SK-N-MC (cell line): ENCODE data around the gene YEATS2.

Experiments
- EZH2 ChIP-seq: fragments of 200-600 bp; sonication (generic); IDR thresholded peaks from one replicate; pipeline ENCODE4 v1.6.1; 2017; ENCODE audit warnings: antibody characterized with exemption
- FOXP2 ChIP-seq: optimal IDR thresholded peaks from 2 replicates; pipeline ENCODE3; 2011; ENCODE audit warnings: mild to moderate bottlenecking, moderate library complexity; ENCODE audit not compliant: insufficient read depth; ENCODE audit errors: extremely low read length, control extremely low read depth
- POLR2AphosphoS5 ChIP-seq: IDR thresholded peaks from 2 replicates; pipeline ENCODE4 v1.6.1; 2012; ENCODE audit warnings: mild to moderate bottlenecking, low read depth, low read length, borderline replicate concordance

DNA sequence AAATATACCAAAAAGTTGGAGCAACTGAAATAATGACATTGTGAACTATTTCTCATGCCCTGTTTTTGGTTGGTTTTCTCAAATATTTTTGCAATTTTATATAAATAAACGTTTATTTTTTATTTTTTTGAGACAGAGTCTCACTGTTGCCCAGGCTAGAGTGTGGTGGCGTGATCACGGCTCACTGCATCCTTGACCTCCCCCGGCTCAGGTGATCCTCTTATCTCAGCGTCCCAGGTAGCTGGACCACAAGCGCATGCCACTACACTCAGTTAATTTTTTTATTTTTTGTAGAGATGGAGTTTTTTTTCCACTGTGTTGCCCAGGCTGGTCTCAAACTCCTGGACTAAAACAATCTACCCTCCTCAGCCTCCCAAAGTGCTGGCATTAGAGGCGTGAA, 45.6 kb downstream of the YEATS2 start:
- no peak for TF ChIP-seq POLR2AphosphoS5
- no peak for TF ChIP-seq EZH2
- no peak for TF ChIP-seq FOXP2
